IPS-18c (cell line): Measurements from ENCODE around the gene TICAM1.
"Not testable (repeated sequence)": the region's sequence is repeated elsewhere in the genome, so short reads cannot be mapped to it uniquely, and the experiment has no call there.

Experiments used
- H3K4me3 ChIP-seq: 2 replicates; pipeline ENCODE4 v1.7.0; 2013; ENCODE audit warnings: low read depth, mild to moderate bottlenecking, low read length, moderate library complexity; ENCODE audit not compliant: insufficient read depth
- H3K9me3 ChIP-seq: one replicate; pipeline ENCODE4 v1.6.1; 2013; ENCODE audit warnings: mild to moderate bottlenecking, low read length, moderate library complexity; ENCODE audit not compliant: control insufficient read depth, insufficient read depth

The TICAM1 gene

GRCh38 chr19:4815426-4816201, 15.9 kb downstream of the TICAM1 start:
- no peak overlapping the region for H3K4me3 ChIP-seq
- peaks cover 8% of the 10 kb centered on the region for H3K9me3 ChIP-seq

DNA sequence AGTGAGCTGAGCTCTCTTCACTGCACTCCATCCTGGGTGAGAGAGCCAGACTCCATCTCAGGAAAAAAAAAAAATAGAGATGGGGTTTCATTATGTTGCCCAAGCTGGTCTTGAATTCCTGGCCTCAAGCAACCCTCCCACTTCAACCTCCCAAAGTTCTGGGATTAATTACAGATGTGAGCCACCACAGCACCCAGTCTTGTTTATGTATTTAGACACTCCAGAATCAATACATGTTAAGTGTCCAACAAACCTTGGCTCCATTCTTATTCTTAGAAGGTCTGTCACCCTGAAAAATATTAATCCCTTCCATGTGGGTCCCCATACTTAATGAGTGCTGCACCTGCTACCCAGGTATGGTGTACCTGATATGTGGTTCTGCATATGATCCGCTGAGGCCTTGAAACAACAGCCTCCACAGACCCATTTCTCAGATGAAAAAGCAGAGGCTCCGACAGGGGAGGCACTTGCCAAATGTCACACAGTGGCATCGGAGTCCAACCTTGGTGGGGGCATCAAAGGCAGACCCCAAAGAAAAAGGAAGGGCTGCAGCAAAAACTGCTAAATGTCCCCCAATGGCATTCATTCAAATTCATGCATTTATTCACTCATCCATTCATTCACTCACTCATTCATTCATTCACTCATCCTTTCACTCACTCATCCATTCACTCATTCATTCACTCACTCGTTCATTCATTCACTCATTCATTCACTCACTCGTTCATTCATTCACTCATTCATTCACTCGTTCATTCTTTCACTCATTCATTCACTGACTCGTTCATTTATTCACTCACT, 16.7 kb downstream of the TICAM1 start:
- Histone ChIP-seq H3K4me3 (no peak overlapping the region), H3K9me3 (peaks cover 8% of the 10 kb centered on the region)

DNA sequence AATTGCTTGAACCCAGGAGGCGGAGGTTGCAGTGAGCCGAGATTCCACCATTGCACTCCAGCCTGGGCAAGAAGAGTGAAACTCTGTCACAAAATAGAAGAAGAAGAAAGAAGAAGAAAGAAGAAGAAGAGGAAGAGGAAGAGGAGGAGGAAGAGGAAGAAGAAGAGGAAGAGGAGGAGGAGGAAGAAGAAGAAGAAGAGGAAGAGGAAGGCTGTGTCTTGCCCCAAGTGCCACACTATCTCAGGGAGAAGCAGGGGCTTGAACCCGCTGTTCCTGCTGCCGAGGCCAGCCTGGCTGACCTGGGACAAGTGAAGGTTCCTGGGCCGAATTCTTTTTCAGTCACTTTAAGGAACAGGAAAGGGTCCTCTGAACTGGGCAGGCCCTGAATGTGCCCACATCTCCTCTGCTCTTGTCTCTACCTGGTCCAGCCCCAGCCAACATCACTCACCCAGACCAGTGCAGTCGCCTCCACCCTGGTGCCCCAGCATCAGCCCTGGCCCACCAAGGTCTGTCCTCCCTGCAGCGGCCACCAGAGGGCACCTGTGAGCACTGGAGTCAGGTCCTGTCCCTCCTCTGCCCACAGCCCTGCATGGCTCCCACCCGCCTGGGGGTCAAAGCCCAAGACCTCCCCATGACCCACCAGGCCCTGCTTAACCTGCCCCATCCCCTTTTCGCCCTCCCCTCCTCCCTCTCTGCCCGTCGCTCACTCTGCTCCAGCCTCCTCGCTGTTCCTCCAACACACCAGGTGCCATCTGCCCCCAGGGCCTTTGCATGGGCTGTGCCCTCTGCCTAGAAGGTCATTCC, 20.0 kb downstream of the TICAM1 start:
- Histone ChIP-seq H3K4me3 (no peak overlapping the region), H3K9me3 (peaks cover 4% of the 10 kb centered on the region)

DNA sequence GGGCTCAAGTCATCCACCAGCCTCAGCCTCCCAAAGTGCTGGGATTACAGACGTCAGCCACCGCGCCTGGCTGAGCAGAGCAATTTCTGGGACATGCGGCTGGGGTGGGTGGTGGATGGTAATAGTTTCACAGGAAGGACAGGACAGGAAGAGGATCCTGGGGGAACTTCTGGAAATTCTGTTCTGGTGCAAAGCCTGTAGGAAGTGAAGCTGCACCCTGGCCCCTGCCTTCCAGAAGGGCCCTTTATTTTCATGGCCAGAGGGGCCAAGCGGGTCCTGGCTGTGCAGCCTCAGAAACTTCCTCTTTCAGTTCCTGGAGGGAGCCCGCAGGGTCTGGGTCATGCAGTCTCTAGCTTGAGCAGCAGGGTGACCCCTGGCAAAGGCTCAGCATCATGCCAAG, 24.3 kb downstream of the TICAM1 start:
- Histone ChIP-seq H3K4me3 (no peak overlapping the region), H3K9me3 (no peaks in the 10 kb centered on the region)

DNA sequence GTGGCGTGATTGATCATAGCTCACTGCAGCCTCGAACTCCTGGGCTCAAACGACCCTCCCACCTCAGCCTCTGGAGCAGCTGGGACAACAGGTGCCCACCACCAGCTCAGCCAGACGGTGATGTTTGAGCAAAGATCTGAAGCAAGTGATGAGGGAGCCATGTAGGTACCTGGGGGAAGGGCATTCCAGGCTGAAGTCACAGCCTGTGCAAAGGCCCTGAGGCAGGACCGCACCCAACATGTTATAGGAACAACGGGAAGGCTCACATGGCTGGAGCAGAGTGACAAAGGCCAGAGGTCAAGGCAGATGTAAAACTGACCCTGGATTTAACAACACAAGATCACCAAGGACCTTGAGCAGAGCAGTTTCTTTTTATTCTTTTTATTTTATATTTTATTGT, 25.1 kb downstream of the TICAM1 start:
- no peak overlapping the region for H3K4me3 ChIP-seq
- H3K9me3 ChIP-seq: no peaks in the 10 kb centered on the region

GRCh38 chr19:4805140-4805539, 26.4 kb downstream of the TICAM1 start:
- not testable (repeated sequence) for H3K4me3 ChIP-seq, H3K9me3 ChIP-seq

- Histone ChIP-seq H3K4me3 (no peak overlapping the region), H3K9me3 (no peaks in the 10 kb centered on the region)
These were observed 27.5 kb downstream of the TICAM1 start for GRCh38 chr19:4803736-4804695.

GRCh38 chr19:4802711-4803110, 28.8 kb downstream of the TICAM1 start:
- Histone ChIP-seq H3K4me3 (no peak overlapping the region), H3K9me3 (no peaks in the 10 kb centered on the region)

DNA sequence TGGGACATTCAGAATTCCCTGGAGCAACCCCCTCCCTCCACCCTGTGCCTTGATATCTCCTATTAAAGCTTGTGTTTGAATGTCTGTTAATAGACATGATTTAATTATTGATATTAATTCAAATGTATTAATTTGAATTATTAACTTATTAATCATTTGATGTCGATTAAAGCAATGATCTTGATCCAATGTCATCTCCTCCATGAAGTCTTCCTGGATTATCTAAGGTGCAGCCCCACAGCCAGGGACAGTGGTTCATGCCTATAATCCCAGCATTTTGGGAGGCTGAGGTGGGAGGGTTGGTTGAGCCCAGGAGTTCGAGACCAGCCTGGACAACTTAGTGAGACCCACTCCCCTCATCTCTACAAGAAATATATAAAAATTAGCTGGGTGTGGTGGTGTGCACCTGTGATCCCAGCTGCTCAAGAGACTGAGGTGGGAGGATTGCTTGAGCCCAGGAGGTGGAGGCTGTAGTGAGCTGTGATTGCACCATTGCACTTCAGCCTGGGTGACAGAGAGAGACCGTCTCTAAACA, 30.4 kb downstream of the TICAM1 start:
- Histone ChIP-seq H3K9me3 (peaks cover 3% of the 10 kb centered on the region), H3K4me3 (no peak overlapping the region)

- no peak overlapping the region for H3K4me3 ChIP-seq
These were observed 30.9 kb downstream of the TICAM1 start for GRCh38 chr19:4800591-4801081.

GRCh38 chr19:4795400-4795799, 36.1 kb downstream of the TICAM1 start:
- Histone ChIP-seq H3K9me3 (peaks cover 3% of the 10 kb centered on the region), H3K4me3 (no peak overlapping the region)

More at GRCh38 chr19:4800591-4801081, 30.9 kb downstream of the TICAM1 start:
- peaks cover 3% of the 10 kb centered on the region for H3K9me3 ChIP-seq

- Histone ChIP-seq H3K4me3 (no peak overlapping the region), H3K9me3 (peaks cover 3% of the 10 kb centered on the region)
These were observed 36.5 kb downstream of the TICAM1 start for GRCh38 chr19:4794971-4795370.

DNA sequence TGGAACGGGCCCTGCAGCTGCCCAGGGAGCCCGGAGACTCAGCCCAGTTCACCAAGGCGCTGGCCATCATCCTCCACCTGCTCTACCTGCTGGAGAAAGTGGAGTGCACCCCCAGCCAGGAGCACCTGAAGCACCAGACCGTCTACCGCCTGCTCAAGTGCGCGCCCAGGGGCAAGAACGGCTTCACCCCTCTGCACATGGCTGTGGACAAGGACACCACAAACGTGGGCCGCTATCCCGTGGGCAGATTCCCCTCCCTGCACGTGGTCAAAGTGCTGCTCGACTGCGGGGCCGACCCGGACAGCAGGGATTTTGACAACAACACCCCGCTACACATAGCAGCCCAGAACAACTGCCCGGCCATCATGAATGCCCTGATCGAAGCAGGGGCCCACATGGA, 38.2 kb downstream of the TICAM1 start:
- not testable (repeated sequence) for H3K4me3 ChIP-seq, H3K9me3 ChIP-seq

GRCh38 chr19:4792866-4793195, 38.7 kb downstream of the TICAM1 start:
- H3K9me3 ChIP-seq: not testable (repeated sequence)
- peak overlapping the region; percentile 94 for H3K4me3 ChIP-seq

GRCh38 chr19:4792019-4792865, 39.3 kb downstream of the TICAM1 start:
- peak overlapping the region; percentile 94 for H3K4me3 ChIP-seq
- H3K9me3 ChIP-seq: not testable (repeated sequence)
